Mesenchymal stem cell (in vitro differentiated cells and primary cell): ENCODE data around the gene ALDH18A1.
"Not testable (repeated sequence)": the region's sequence is repeated elsewhere in the genome, so short reads cannot be mapped to it uniquely, and the experiment has no call there.

ENCODE experiments used
- DNase-seq: peaks from one replicate; pipeline ENCODE4 v3.0.0-alpha.2; 2013
- H2AFZ ChIP-seq: one replicate; pipeline ENCODE4 v1.6.1; 2013; ENCODE audit warnings: low read depth, mild to moderate bottlenecking, control low read depth, inconsistent platforms, low read length, moderate library complexity
- H2AK5ac ChIP-seq: 2 replicates; pipeline ENCODE4 v1.6.1; 2013; ENCODE audit warnings: low read length, moderate library complexity, mild to moderate bottlenecking, inconsistent platforms; ENCODE audit not compliant: severe bottlenecking
- H2BK120ac ChIP-seq: one replicate; pipeline ENCODE4 v1.6.1; 2013; ENCODE audit warnings: low read depth, mild to moderate bottlenecking, inconsistent platforms, low read length, moderate library complexity
- H2BK12ac ChIP-seq, 2 experiments: one replicate each; pipeline ENCODE4 v1.6.1; 2013; ENCODE audit warnings: inconsistent platforms in 2 of 2, low read length in 2 of 2, mild to moderate bottlenecking in 2 of 2, moderate library complexity in 2 of 2, control low read depth in 1 of 2
- H2BK15ac ChIP-seq: one replicate; pipeline ENCODE4 v1.6.1; 2013; ENCODE audit warnings: mild to moderate bottlenecking, low read depth, inconsistent platforms; ENCODE audit not compliant: poor library complexity, severe bottlenecking
- H2BK5ac ChIP-seq: 2 replicates; pipeline ENCODE4 v1.6.1; 2013; ENCODE audit warnings: low read depth, mild to moderate bottlenecking, low read length, control low read depth, inconsistent platforms; ENCODE audit not compliant: poor library complexity, severe bottlenecking
- H3K14ac ChIP-seq, 2 experiments: one replicate each; pipeline ENCODE4 v1.6.1; 2013; ENCODE audit warnings: inconsistent platforms in 2 of 2, low read length in 2 of 2, control low read depth in 1 of 2, mild to moderate bottlenecking in 1 of 2, moderate library complexity in 1 of 2
- H3K18ac ChIP-seq, 2 experiments: one replicate each; pipeline ENCODE4 v1.6.1; 2013; ENCODE audit warnings: inconsistent platforms in 2 of 2, low read length in 2 of 2, control low read depth in 1 of 2, low read depth in 1 of 2, mild to moderate bottlenecking in 1 of 2
- H3K23ac ChIP-seq, 2 experiments: one replicate each; pipeline ENCODE4 v1.6.1; 2013; ENCODE audit warnings: inconsistent platforms in 2 of 2, low read length in 2 of 2, mild to moderate bottlenecking in 2 of 2, moderate library complexity in 2 of 2, control low read depth in 1 of 2
- H3K27ac ChIP-seq: 2 replicates; pipeline ENCODE4 v1.5.1; 2013; ENCODE audit warnings: mild to moderate bottlenecking, moderate library complexity, low read length, control low read depth, inconsistent platforms; ENCODE audit not compliant: poor library complexity, severe bottlenecking
- H3K27me3 ChIP-seq, 2 experiments: 2 replicates each; pipeline versions ENCODE4 v1.6.1 to v1.7.0; 2013; ENCODE audit warnings: low read length in 2 of 2, mild to moderate bottlenecking in 2 of 2, moderate library complexity in 2 of 2, control low read depth in 1 of 2, inconsistent platforms in 1 of 2; ENCODE audit not compliant: control insufficient read depth in 1 of 2, insufficient read depth in 1 of 2
- H3K36me3 ChIP-seq, 2 experiments: 2 replicates each; pipeline versions ENCODE4 v1.6.1 to v1.7.0; 2013; ENCODE audit warnings: low read length in 2 of 2, control low read depth in 1 of 2, inconsistent platforms in 1 of 2, low read depth in 1 of 2, mild to moderate bottlenecking in 1 of 2; ENCODE audit not compliant: insufficient read depth in 2 of 2, control insufficient read depth in 1 of 2
- H3K4ac ChIP-seq, 2 experiments: one replicate each; pipeline ENCODE4 v1.6.1; 2013; ENCODE audit warnings: inconsistent platforms in 2 of 2, low read length in 2 of 2, mild to moderate bottlenecking in 2 of 2, moderate library complexity in 2 of 2, control low read depth in 1 of 2, low read depth in 1 of 2
- H3K4me1 ChIP-seq: 2 replicates; pipeline ENCODE4 v1.6.1; 2013; ENCODE audit warnings: low read depth, low read length, control low read depth; ENCODE audit not compliant: control insufficient read depth, insufficient read depth
- H3K4me2 ChIP-seq: 2 replicates; pipeline ENCODE4 v1.6.1; 2013; ENCODE audit warnings: low read length, mild to moderate bottlenecking, inconsistent platforms; ENCODE audit not compliant: poor library complexity, severe bottlenecking
- H3K4me3 ChIP-seq, 2 experiments: 2 replicates each; pipeline versions ENCODE4 v1.5.1 to v1.7.0; 2013; ENCODE audit warnings: low read length in 2 of 2, mild to moderate bottlenecking in 2 of 2, control low read depth in 1 of 2, low read depth in 1 of 2; ENCODE audit not compliant: insufficient read depth in 1 of 2
- H3K79me1 ChIP-seq: replicated peaks from 2 replicates; pipeline ENCODE4 v1.6.1; 2013; ENCODE audit warnings: mild to moderate bottlenecking, control low read depth, low read length, inconsistent platforms; ENCODE audit not compliant: poor library complexity, severe bottlenecking
- H3K9ac ChIP-seq: 2 replicates; pipeline ENCODE4 v1.7.0; 2013; ENCODE audit warnings: mild to moderate bottlenecking, low read length, moderate library complexity
- H3K9me3 ChIP-seq: 2 replicates; pipeline ENCODE4 v1.7.0; 2013; ENCODE audit warnings: mild to moderate bottlenecking, low read length; ENCODE audit not compliant: control insufficient read depth
- H4K8ac ChIP-seq: one replicate; pipeline ENCODE4 v1.6.1; 2013; ENCODE audit warnings: inconsistent platforms, mild to moderate bottlenecking, low read length, moderate library complexity
- H4K91ac ChIP-seq: one replicate; pipeline ENCODE4 v1.6.1; 2013; ENCODE audit warnings: mild to moderate bottlenecking, low read length, inconsistent platforms
- WGBS: methylation state at CpG from one replicate; pipeline ENCODE4 v1.1.7; 2013; ENCODE audit warnings: mixed read lengths; 5-methylcytosine and 5-hydroxymethylcytosine counted together

The ALDH18A1 gene

DNA sequence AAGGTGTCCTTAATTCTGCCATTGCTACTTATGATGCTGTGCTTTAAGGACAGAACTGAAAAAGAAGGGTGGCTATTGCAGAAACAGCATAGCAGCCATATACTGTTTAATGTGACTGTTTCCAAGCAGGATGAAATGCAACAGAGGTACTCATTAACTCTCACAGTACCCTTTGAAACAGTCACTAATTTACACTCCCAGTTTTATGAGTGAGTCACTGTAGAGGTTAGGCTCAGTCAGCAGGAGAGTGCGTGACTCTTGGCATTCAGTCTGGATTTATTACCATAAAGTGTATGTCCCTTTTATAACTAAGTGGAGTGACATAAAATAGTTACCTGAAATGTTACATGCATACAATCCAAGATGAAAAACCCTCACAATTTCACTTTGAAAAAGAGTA, 27.7 kb downstream of the ALDH18A1 start:
- peak overlapping the region; percentile 60 for H3K4me2 ChIP-seq
- H3K4me3 ChIP-seq = no peak overlapping the region
- H2BK120ac ChIP-seq = no peak overlapping the region
- peak overlapping the region; percentile 77 for H3K27ac ChIP-seq
- no peak overlapping the region for H4K91ac ChIP-seq
- no peak overlapping the region for H3K9ac ChIP-seq
- no peaks in the 10 kb centered on the region for H3K27me3 ChIP-seq
- H2BK15ac ChIP-seq = no peak overlapping the region
- H3K23ac ChIP-seq = no peak overlapping the region
- H2BK12ac ChIP-seq = no peak overlapping the region
- H3K14ac ChIP-seq = no peak overlapping the region
- H2AK5ac ChIP-seq = no peak overlapping the region
- H3K18ac ChIP-seq = no peak overlapping the region
- WGBS = no CpG with 5 or more reads among the region's 1 CpG
- H3K4ac ChIP-seq = no peak overlapping the region
- peaks cover 3% of the 10 kb centered on the region for H3K4me1 ChIP-seq
- no peak for DNase-seq
- H2AFZ ChIP-seq = no peak overlapping the region
- peaks cover 9% of the 10 kb centered on the region for H3K79me1 ChIP-seq
- no peak overlapping the region for H4K8ac ChIP-seq
- H3K36me3 ChIP-seq = peaks cover 18 to 93% of the 10 kb centered on the region in 2 experiments
- no peak overlapping the region for H2BK5ac ChIP-seq
- no peaks in the 10 kb centered on the region for H3K9me3 ChIP-seq

DNA sequence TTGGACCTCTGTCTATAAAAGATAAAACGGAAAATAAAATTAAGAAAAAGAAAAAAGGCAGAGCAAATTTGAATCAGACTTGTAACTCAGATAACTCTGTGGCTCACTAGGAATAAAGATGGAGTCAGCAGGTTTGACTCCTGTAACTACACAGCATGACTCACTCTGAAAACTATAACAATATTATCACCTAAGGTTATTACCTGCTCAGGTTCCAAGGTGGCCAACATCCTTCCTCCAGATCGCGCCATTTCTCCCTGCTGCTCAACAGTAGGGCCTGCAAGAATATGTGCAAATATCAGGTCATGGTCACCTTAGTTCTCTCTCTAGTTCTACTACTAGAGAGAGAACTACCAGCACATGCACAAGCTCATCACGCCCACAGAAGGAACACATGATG, 30.0 kb downstream of the ALDH18A1 start:
- no peaks in the 10 kb centered on the region for H3K9me3 ChIP-seq
- no peaks in the 10 kb centered on the region for H3K27me3 ChIP-seq
- H2BK5ac ChIP-seq = no peak overlapping the region
- DNase-seq = no peak
- H3K4ac ChIP-seq = no peak overlapping the region
- no peak overlapping the region for H2BK15ac ChIP-seq
- H4K8ac ChIP-seq = no peak overlapping the region
- H3K4me1 ChIP-seq = peaks cover 2% of the 10 kb centered on the region
- peaks cover 21 to 82% of the 10 kb centered on the region in 2 experiments for H3K36me3 ChIP-seq
- H3K27ac ChIP-seq = no peak overlapping the region
- no peak overlapping the region for H3K18ac ChIP-seq
- no peak overlapping the region for H2BK12ac ChIP-seq
- H2BK120ac ChIP-seq = no peak overlapping the region
- H3K4me3 ChIP-seq = no peak overlapping the region
- no peak overlapping the region for H4K91ac ChIP-seq
- H3K79me1 ChIP-seq = peaks cover 8% of the 10 kb centered on the region
- H3K23ac ChIP-seq = no peak overlapping the region
- no peak overlapping the region for H3K4me2 ChIP-seq
- WGBS = 92% methylated on average over 4 of the region's 4 CpGs
- no peak overlapping the region for H2AFZ ChIP-seq
- H3K9ac ChIP-seq = no peak overlapping the region
- H2AK5ac ChIP-seq = no peak overlapping the region
- no peak overlapping the region for H3K14ac ChIP-seq

DNA sequence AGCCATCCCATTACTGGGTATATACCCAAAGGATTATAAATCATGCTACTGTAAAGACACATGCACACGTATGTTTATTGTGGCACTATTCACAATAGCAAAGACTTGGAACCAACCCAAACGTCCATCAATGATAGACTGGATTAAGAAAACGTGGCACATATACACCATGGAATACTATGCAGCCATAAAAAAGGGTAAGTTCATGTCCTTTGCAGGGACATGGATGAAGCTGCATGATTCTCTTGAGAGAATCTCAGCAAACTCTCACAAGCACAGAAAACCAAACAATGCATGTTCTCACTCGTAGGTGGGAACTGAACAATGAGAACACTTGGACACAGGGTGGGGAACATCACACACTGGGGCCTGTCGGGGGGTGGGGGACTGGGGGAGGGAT, 36.1 kb downstream of the ALDH18A1 start:
- not testable (repeated sequence) for H3K4ac ChIP-seq, H4K91ac ChIP-seq, H2BK5ac ChIP-seq, H4K8ac ChIP-seq, H2BK15ac ChIP-seq, H3K4me1 ChIP-seq, H3K9me3 ChIP-seq, H3K27me3 ChIP-seq, H3K9ac ChIP-seq, DNase-seq, H2AK5ac ChIP-seq, H2BK120ac ChIP-seq, H3K4me3 ChIP-seq, H3K14ac ChIP-seq, H3K18ac ChIP-seq, H3K27ac ChIP-seq, H2AFZ ChIP-seq, H3K4me2 ChIP-seq, H2BK12ac ChIP-seq, H3K23ac ChIP-seq
- peaks cover 47 to 74% of the 10 kb centered on the region in 2 experiments for H3K36me3 ChIP-seq
- H3K79me1 ChIP-seq = peaks cover 19% of the 10 kb centered on the region
- WGBS = no CpG with 5 or more reads among the region's 5 CpGs

DNA sequence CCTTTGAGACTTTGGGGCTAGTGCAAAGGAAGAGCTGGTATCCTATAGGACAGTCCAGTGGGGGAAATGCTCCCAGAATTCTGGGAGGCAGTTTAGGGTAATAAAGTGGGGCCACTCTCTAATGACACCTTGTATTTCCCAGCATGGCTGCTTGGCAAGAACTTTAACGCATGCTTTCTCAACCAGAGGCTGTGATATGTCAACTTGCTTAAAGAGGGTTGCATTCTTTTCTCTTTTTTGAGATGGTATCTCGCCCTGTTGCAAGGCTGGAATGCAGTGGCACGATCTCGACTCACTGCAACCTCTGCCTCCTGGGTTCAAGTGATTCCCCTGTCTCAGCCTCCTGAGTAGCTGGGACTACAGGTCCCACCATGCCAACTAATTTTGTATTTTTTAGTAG, 38.4 kb downstream of the ALDH18A1 start:
- Histone ChIP-seq H2BK120ac (no peak overlapping the region), H3K27me3 (no peaks in the 10 kb centered on the region), H2BK15ac (no peak overlapping the region), H3K36me3 (peaks cover 50 to 81% of the 10 kb centered on the region in 2 experiments), H3K18ac (no peak overlapping the region), H3K14ac (no peak overlapping the region), H2AFZ (no peak overlapping the region), H3K4me1 (no peaks in the 10 kb centered on the region), H3K9ac (no peak overlapping the region), H4K8ac (no peak overlapping the region), H3K23ac (no peak overlapping the region), H3K4ac (no peak overlapping the region), H3K9me3 (no peaks in the 10 kb centered on the region), H3K4me2 (no peak overlapping the region), H3K4me3 (no peak overlapping the region), H4K91ac (no peak overlapping the region), H2AK5ac (no peak overlapping the region), H2BK5ac (no peak overlapping the region), H3K79me1 (peaks cover 27% of the 10 kb centered on the region), H2BK12ac (no peak overlapping the region), H3K27ac (no peak overlapping the region)
- no peak for DNase-seq
- 88% methylated on average over 4 of the region's 4 CpGs for WGBS
